HG03378 (cell line): ENCODE data around the gene CACNA2D3.

ENCODE experiments used
- ATAC-seq: cut with Tn5 transposase; IDR thresholded peaks from one replicate; pipeline ENCODE4 v1.9.1; 2021; ENCODE audit warnings: mild to moderate bottlenecking, moderate library complexity; ENCODE audit not compliant: unreplicated experiment

The CACNA2D3 gene

GRCh38 chr3:54557538-54558428, 435.4 kb downstream of the CACNA2D3 start:
- no peak for ATAC-seq

GRCh38 chr3:54563501-54564200, 441.3 kb downstream of the CACNA2D3 start:
- ATAC-seq = no peak

DNA sequence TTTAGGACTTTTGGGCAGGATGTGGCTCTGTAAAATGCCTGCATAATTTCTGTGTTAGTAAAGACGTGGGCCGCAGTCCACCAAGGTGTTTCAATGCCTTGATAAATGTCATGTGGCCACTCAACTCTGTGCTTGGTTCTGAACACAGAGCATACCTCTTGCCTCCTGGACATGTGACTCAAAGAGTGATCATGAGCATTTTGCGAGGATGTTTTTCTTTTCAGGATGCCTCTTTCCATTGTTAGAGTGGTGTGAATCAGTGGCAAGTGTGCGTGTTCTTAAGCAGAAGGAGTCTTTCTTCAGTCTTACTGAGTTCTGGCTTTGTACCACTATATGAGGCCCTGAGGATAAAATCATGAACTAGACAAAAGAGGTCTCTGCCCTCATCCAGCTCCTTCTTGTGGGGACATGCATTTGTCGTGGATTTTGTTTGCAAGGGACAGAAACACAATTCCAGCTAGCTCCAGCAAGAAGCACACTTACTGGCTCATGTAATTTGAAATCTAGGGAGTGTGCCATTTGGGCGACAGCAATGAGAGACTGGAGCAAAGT, 442.1 kb downstream of the CACNA2D3 start:
- no peak for ATAC-seq

DNA sequence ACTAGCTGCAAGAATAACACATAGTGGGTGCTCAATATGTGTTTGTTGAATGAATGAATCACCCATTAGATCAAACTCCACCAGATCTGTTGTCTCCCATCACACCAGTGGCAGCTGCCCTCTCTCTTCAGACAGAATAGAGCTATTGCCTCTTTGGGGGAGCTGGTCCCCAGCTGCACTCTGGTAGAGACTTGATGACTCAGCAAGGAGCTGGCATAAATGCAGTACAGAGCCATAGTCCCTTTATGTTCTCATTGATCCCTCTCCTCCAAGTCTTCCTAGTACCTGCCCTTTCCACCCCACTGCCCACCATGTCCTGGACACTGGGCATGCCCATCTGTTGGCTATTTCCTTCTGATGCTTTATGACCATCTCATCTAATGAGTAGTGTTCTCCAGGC, 443.6 kb downstream of the CACNA2D3 start:
- ATAC-seq = no peak

DNA sequence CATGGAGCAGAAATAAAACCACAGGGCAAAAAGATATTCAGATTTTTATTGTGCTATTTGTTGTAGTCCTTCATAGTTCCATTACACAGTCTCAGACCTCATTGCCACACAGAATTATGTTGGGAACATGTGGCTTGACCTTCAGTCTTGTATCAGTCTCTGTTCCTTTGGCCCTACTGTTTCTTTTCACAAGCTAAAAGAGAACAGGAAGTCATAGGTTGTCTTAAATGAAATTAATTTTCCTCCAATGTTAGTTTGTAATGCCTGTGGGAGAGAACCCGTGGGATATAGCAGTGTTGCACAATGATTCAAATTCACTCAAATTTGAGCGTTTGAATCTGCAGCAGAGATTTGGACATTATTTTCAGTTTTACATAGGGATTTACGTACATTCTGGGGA, 445.6 kb downstream of the CACNA2D3 start:
- ATAC-seq = no peak

DNA sequence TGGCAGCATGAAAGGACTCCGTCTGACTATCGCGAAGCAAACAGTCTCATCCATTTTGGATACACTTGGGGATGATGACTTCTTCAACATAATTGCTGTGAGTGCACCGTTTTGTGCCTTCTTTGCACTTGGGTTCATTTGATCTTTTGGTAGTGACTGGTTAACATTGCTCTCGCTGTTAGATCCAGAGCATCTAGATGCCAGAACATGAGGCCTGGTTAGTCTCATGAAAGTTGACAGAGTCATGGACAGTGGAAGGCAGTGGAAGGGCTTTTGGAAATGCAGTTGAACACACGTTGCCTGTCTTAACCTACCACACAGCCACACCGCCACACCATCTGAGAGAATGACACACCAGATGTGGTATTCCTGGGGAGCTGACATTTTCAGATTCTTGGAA, 447.7 kb downstream of the CACNA2D3 start:
- ATAC-seq = no peak

DNA sequence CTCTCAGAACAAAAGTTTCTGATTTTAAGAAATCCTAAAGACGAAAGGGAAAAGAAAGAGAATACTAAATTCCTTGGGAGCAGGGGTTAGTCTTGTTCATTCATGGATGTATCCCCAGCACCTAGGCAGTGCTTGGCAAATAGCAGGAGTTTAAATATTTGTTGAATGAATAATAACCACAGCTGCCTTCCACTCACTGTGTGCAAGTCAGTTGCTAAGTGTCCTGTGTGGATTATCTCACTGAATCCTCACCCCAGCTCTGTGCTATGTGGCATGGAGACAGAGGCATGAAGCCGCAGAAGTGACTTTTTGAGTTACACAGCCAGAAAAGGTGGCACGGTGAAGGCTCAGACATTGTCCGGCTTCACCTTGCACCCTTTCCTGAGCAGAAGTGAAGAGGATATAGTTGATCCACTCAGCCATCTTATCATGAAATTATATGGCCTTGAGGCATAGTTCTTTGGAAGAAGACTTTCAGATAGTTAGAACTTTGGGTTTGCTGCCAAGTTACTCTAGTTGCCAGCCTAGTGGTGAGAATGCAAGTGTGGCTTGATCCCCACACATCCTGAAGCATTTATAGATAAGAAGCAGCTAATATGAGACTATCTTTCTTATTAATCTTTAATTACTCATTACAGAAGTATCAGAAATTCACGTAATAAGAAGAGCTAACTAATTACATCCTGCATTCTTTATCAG, 450.0 kb downstream of the CACNA2D3 start:
- no peak for ATAC-seq

DNA sequence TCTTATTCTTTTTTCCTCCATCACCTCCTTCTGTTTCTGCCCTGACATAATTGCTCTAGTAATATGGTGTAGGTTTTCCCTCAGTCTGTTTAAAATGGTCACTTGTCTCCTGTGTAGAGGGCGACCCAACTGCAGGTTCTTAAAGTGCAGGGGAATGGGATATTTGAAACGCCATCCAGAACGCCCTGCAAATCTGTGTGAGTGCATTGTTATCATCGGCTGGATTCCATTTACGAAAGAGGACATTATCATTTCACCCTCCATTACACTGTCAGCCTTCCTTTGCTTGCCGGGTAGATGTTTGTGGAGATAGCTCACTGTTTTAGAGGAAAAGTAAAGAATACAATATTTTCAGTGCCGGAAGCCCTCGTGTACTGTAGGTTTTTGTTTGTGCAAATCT, 451.5 kb downstream of the CACNA2D3 start:
- ATAC-seq = no peak

GRCh38 chr3:54574906-54575617, 452.7 kb downstream of the CACNA2D3 start:
- no peak for ATAC-seq

GRCh38 chr3:54575618-54575960, 453.2 kb downstream of the CACNA2D3 start:
- ATAC-seq = no peak

- no peak for ATAC-seq
These were observed 455.0 kb downstream of the CACNA2D3 start for GRCh38 chr3:54577313-54577712.

DNA sequence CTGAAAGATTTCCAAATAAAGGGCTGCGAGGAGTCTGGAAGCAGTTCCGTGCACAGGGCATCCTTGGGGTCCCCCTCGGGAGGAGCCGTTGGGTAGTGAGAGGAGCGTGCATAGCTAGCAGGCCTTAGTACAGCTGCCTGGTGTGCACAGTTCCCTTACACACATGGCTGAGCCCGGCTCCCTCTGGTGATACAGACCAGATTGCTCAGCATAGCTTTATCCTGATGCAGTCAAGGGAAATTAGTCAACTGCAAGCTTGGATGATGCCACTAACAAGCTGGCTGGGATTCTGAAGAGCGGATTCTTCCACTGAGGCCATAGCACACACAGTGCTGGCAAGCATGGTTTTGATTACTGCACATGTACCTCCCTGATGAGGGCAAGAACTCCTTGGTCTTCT, 456.1 kb downstream of the CACNA2D3 start:
- no peak for ATAC-seq

DNA sequence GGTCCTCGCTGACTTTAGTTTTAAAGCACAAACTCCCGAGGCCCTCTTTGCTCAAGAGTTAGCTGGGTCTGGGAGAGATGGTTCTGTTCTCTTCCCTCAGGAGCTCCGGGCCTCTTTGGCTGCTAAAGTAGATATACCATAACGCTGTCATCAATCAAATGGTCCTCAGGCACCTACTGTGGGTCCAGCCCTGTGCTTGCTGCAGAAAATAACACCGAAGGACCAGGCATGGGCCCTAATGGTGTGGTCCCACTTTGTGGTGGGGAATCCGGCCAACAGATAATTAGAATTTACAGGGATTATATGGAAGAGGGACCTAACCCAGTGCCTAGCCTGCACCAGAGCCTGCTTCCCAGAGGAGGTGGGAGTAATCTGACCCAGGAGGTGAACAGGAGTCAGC, 458.1 kb downstream of the CACNA2D3 start:
- no peak for ATAC-seq

DNA sequence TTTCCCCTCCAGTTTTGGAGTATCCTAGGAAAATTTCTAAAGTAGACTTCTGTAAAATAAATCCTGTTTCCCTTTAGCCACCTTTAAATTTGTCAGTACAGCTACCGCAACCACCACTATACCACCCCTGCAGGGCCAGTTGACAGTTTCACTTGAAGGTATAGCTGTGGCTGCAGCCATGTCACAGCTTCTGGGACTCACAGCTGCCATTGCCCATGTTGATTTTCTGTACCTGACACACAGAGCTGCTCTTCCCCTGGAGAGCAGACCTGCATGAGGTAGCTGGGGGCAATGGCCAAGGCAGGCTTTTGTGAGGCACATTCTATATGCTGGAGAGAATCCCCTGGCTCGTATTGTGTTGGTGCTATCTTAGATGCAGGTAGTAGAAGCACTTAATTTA, 460.1 kb downstream of the CACNA2D3 start:
- no peak for ATAC-seq

DNA sequence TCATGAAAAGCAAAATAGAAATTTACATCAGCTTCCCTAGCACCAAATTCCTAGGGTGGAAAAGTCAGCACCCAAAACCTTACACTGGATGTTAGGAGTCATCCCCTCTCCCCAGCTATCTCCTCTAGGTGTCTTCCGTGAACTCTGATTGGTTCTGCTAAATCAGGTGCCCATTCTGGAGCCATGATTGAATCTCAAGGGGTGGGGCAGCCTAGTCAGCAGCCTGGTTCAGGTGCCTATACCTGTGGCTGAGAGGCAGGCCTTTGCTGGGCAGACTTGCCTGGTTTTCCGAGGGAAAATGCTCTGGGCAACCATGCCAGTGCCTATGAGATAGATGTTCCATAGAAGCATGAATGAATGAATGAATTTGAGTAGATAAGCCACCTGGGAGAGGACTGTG, 468.8 kb downstream of the CACNA2D3 start:
- ATAC-seq = no peak

GRCh38 chr3:54593653-54594052, 471.3 kb downstream of the CACNA2D3 start:
- ATAC-seq = no peak

DNA sequence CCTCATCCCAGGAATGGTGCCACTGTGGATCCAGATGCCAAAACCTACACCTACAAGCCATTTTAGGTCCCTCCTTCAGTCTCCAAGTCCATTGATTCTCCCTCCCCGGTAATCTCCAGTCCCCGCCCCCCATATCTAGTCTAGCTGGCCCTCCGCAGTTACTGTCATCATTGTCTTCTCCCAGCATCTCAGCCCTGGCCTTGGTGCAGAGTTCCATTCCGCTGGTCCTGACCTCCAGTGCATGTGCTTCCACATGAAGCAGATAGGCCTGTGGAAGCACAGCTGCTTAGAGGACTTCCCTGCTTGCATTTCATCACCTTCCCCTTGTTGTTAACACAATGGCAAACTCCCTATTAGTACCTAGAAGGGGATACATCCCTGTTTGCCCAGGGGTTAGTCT, 473.7 kb downstream of the CACNA2D3 start:
- ATAC-seq = no peak

DNA sequence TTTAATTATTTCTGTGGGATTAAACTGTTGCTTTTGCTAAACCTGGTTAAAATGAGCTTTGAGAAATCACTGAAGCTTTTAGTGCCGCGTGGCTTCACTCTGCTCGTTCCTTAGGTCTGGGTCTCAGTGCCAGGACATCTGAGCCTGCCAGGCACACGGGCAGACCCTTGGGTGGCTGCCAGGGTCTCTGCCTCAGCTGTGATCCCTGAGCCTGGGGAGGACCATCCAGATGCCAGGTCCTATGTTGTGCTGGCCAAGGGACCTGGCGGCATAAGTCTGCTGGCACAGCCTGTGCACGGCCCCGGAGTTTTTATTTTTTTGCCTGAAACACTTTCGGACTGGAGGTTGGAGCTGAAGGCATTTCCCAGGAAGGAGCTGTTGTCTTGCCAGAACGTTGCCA, 477.4 kb downstream of the CACNA2D3 start:
- ATAC-seq = no peak

GRCh38 chr3:54600441-54601204, 478.3 kb downstream of the CACNA2D3 start:
- ATAC-seq = no peak

GRCh38 chr3:54604495-54604894, 482.1 kb downstream of the CACNA2D3 start:
- no peak for ATAC-seq
